ENCODE measurements around the gene HNF1A.

HNF1A gene

DNA sequence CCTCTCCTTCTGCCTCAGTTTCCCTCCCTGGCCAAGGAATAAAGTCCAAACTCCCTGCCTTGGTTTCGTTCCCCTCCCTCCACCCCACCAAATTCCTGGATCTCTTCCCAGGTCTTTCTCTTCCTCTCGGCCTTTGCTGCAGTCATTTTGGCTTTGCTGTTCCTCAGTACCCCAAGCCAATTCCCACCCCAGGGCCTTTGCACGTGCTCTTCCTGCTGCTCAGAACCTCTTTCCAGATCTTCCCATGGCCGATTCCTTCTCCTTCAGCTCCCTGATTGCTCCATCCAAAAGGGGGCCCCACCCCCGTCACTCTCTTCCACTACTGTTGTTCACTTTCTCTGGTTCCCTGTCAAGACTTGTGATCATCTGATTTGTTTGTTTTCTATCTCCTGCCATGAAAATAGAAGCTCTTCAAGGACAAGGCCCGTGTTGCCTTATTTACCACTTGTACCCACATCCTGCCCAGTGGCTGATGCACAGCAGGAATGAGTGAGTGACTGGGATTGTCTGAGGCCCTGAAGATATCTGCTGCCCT is 3.1 kb downstream of the HNF1A start:
- no peak for TF ChIP-seq GABPA (IDR thresholded peaks at IDR 0.05; ENCODE audit: low read depth)
- TF ChIP-seq, protein P1, sequence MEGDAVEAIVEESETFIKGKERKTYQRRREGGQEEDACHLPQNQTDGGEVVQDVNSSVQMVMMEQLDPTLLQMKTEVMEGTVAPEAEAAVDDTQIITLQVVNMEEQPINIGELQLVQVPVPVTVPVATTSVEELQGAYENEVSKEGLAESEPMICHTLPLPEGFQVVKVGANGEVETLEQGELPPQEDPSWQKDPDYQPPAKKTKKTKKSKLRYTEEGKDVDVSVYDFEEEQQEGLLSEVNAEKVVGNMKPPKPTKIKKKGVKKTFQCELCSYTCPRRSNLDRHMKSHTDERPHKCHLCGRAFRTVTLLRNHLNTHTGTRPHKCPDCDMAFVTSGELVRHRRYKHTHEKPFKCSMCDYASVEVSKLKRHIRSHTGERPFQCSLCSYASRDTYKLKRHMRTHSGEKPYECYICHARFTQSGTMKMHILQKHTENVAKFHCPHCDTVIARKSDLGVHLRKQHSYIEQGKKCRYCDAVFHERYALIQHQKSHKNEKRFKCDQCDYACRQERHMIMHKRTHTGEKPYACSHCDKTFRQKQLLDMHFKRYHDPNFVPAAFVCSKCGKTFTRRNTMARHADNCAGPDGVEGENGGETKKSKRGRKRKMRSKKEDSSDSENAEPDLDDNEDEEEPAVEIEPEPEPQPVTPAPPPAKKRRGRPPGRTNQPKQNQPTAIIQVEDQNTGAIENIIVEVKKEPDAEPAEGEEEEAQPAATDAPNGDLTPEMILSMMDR (IDR thresholded peaks at IDR 0.05; ENCODE audit: insufficient read depth, low read length) = no peak
- TF ChIP-seq, protein P2, sequence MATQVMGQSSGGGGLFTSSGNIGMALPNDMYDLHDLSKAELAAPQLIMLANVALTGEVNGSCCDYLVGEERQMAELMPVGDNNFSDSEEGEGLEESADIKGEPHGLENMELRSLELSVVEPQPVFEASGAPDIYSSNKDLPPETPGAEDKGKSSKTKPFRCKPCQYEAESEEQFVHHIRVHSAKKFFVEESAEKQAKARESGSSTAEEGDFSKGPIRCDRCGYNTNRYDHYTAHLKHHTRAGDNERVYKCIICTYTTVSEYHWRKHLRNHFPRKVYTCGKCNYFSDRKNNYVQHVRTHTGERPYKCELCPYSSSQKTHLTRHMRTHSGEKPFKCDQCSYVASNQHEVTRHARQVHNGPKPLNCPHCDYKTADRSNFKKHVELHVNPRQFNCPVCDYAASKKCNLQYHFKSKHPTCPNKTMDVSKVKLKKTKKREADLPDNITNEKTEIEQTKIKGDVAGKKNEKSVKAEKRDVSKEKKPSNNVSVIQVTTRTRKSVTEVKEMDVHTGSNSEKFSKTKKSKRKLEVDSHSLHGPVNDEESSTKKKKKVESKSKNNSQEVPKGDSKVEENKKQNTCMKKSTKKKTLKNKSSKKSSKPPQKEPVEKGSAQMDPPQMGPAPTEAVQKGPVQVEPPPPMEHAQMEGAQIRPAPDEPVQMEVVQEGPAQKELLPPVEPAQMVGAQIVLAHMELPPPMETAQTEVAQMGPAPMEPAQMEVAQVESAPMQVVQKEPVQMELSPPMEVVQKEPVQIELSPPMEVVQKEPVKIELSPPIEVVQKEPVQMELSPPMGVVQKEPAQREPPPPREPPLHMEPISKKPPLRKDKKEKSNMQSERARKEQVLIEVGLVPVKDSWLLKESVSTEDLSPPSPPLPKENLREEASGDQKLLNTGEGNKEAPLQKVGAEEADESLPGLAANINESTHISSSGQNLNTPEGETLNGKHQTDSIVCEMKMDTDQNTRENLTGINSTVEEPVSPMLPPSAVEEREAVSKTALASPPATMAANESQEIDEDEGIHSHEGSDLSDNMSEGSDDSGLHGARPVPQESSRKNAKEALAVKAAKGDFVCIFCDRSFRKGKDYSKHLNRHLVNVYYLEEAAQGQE (IDR thresholded peaks at IDR 0.05; ENCODE audit: insufficient replicate concordance, low read depth) = no peak
- TF ChIP-seq SPI1 (IDR thresholded peaks at IDR 0.05; ENCODE audit: borderline replicate concordance, low read depth) = no peak
- no peak for TF ChIP-seq POLR2AphosphoS5 (IDR thresholded peaks at IDR 0.05; ENCODE audit: low read depth)
- H3K27me3 ChIP-seq (ENCODE audit: insufficient read depth, poor library complexity, severe bottlenecking) = no peaks in the 10 kb centered on the region
- H3K27ac ChIP-seq (replicated peaks) = no peak overlapping the region
- no peak for DNase-seq (ENCODE audit: low read depth in 1 of 2, low spot score in 1 of 2)
- H3K4me3 ChIP-seq (replicated peaks; ENCODE audit: insufficient read depth, low read length) = no peak overlapping the region

DNA sequence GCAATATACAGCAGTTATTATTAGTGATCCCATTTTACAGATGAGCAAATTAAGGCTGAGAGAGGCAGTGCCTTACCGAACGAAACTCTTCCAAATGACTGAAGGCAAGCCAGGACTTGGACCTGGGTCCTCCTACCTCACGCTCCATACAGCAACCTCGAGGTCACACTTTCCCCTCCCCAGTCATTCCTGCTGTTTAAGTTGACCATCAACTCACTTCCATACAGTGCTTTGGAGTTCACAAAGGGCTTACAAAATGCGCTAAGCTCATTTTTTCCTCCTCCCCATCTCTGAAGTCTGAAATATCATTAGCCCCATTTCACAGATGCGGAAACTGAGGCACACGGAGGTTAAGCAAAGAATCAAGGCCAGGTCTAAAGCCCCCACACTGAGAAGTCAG is 4.3 kb downstream of the HNF1A start:
- no peak overlapping the region for H3K4me3 ChIP-seq (replicated peaks; ENCODE audit: insufficient read depth, low read length)
- TF ChIP-seq, protein P2 (IDR thresholded peaks at IDR 0.05; ENCODE audit: insufficient replicate concordance, low read depth) = no peak
- no peak for TF ChIP-seq SPI1 (IDR thresholded peaks at IDR 0.05; ENCODE audit: borderline replicate concordance, low read depth)
- no peak for TF ChIP-seq GABPA (IDR thresholded peaks at IDR 0.05; ENCODE audit: low read depth)
- no peak for TF ChIP-seq POLR2AphosphoS5 (IDR thresholded peaks at IDR 0.05; ENCODE audit: low read depth)
- TF ChIP-seq, protein P1 (IDR thresholded peaks at IDR 0.05; ENCODE audit: insufficient read depth, low read length) = no peak
- no peak overlapping the region for H3K27ac ChIP-seq (replicated peaks)
- H3K27me3 ChIP-seq (ENCODE audit: insufficient read depth, poor library complexity, severe bottlenecking) = no peaks in the 10 kb centered on the region
- no peak for DNase-seq (ENCODE audit: low read depth in 1 of 2, low spot score in 1 of 2)

DNA sequence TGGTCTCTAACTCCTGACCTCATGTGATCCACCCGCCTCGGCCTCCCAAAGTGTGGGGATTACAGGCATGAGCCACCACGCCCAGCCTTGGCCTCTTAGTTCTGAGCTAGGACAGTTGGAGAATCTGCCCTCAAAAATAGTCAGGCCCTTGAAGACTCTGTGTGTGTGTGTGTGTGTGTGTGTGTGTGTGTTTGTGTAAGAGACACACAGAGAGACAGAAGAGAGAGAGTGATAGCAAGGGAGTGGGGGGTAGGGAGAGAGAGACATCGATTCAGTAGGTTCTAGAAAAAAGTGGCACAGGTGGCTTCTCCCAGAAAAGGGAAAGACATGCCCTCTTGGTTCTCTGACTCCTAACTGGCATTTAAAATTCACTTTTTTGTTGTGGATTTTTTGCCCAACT is 5.4 kb downstream of the HNF1A start:
- Histone ChIP-seq H3K27ac (replicated peaks) (no peak overlapping the region), H3K4me3 (replicated peaks; ENCODE audit: insufficient read depth, low read length) (no peak overlapping the region), H3K27me3 (ENCODE audit: insufficient read depth, poor library complexity, severe bottlenecking) (no peaks in the 10 kb centered on the region)
- DNase-seq (ENCODE audit: low read depth in 1 of 2, low spot score in 1 of 2) = no peak
- no peak for TF ChIP-seq POLR2AphosphoS5 (IDR thresholded peaks at IDR 0.05; ENCODE audit: low read depth)
- TF ChIP-seq, protein P2 (IDR thresholded peaks at IDR 0.05; ENCODE audit: insufficient replicate concordance, low read depth) = no peak
- TF ChIP-seq GABPA (IDR thresholded peaks at IDR 0.05; ENCODE audit: low read depth) = no peak
- TF ChIP-seq, protein P1 (IDR thresholded peaks at IDR 0.05; ENCODE audit: insufficient read depth, low read length) = no peak
- no peak for TF ChIP-seq SPI1 (IDR thresholded peaks at IDR 0.05; ENCODE audit: borderline replicate concordance, low read depth)

All from HL-60 (cell line).